ENCODE measurements around the gene WNK2. TPM values are rescaled to one million over a fixed set of nuclear protein-coding genes. Genes with fewer than 3 reads are reported as not detected.
A peak's percentile ranks its signal among the peaks of the same experiment; 100 is the strongest.

The WNK2 gene
- total and polyA plus RNA-seq, 8 donors, result 0.93 to 10.4 (median 7.4) TPM

- no peak for ATAC-seq
- TF ChIP-seq CTCF (IDR thresholded peaks at IDR 0.05), result no peak
- Histone ChIP-seq H3K27me3 (peaks cover 21 to 75% of the 10 kb centered on the region in 2 donors), H3K4me3 (no peak overlapping the region), H3K4me1 (peaks cover 3 to 18% of the 10 kb centered on the region in 2 donors), H3K27ac (no peak overlapping the region), H3K9me3 (no peaks in the 10 kb centered on the region), H3K36me3 (no peaks in the 10 kb centered on the region)
- DNase-seq, result no peak
- intact Hi-C loops (cut with DNase I), result no loop called here
Observed at GRCh38 chr9:93181672-93182435, 2.1 kb upstream of the WNK2 start.

GRCh38 chr9:93182572-93182971 is 1.4 kb upstream of the WNK2 start:
- H3K9me3 ChIP-seq, result no peaks in the 10 kb centered on the region
- H3K27me3 ChIP-seq, result peaks cover 21 to 80% of the 10 kb centered on the region in 2 donors
- no peak overlapping the region for H3K4me3 ChIP-seq
- ATAC-seq, result no peak
- peaks cover 3 to 18% of the 10 kb centered on the region in 2 donors for H3K4me1 ChIP-seq
- H3K27ac ChIP-seq, result no peak overlapping the region
- no peak for TF ChIP-seq CTCF (IDR thresholded peaks at IDR 0.05)
- DNase-seq, result no peak
- no peaks in the 10 kb centered on the region for H3K36me3 ChIP-seq
- intact Hi-C loops (cut with DNase I), result no loop called here

- Histone ChIP-seq H3K9me3 (no peaks in the 10 kb centered on the region), H3K4me3 (no peak overlapping the region), H3K27ac (no peak overlapping the region), H3K27me3 (peaks cover 21 to 80% of the 10 kb centered on the region in 2 donors), H3K36me3 (no peaks in the 10 kb centered on the region), H3K4me1 (peaks cover 3 to 18% of the 10 kb centered on the region in 2 donors)
- intact Hi-C loops (cut with DNase I), result no loop called here
- TF ChIP-seq CTCF (IDR thresholded peaks at IDR 0.05), result no peak
- no peak for ATAC-seq
- no peak for DNase-seq
Observed at GRCh38 chr9:93183131-93183662, 742 bp upstream of the WNK2 start.

- peak; percentile 17 for ATAC-seq
- intact Hi-C loops (cut with DNase I), result no loop called here
- TF ChIP-seq CTCF (IDR thresholded peaks at IDR 0.05), result no peak
- Histone ChIP-seq H3K9me3 (no peaks in the 10 kb centered on the region), H3K36me3 (no peaks in the 10 kb centered on the region), H3K27ac (no peak overlapping the region), H3K27me3 (peaks cover 21 to 76% of the 10 kb centered on the region in 2 donors), H3K4me3 (peak overlapping the region; percentile 25 to 36), H3K4me1 (peaks cover 3 to 18% of the 10 kb centered on the region in 2 donors)
- DNase-seq, result peak in 1 of 4 donors; percentile 76
Observed at GRCh38 chr9:93184432-93185265, 710 bp downstream of the WNK2 start.
